Effector memory CD4-positive, alpha-beta T cell (primary cell): Measurements from ENCODE around the gene ATP6V1C2.
"Not testable (repeated sequence)": the region's sequence is repeated elsewhere in the genome, so short reads cannot be mapped to it uniquely, and the experiment has no call there.

Experiments
- DNase-seq, 3 donors: peaks; one replicate each; pipeline ENCODE4 v3.0.0-alpha.2; 2020
- H3K27ac ChIP-seq: 2 replicates; pipeline ENCODE4 v1.7.0; 2013; ENCODE audit warnings: mild to moderate bottlenecking, low read length, moderate library complexity; ENCODE audit not compliant: insufficient read depth, poor library complexity, severe bottlenecking
- H3K27me3 ChIP-seq: replicated peaks from 2 replicates; pipeline ENCODE4 v1.7.0; 2013; ENCODE audit warnings: mild to moderate bottlenecking, low read length; ENCODE audit not compliant: insufficient read depth, control insufficient read depth, poor library complexity, severe bottlenecking
- H3K36me3 ChIP-seq: 2 replicates; pipeline ENCODE4 v1.7.0; 2013; ENCODE audit warnings: mild to moderate bottlenecking, low read length, moderate library complexity; ENCODE audit not compliant: control insufficient read depth, insufficient read depth
- H3K4me1 ChIP-seq: 2 replicates; pipeline ENCODE4 v1.7.0; 2013; ENCODE audit warnings: low read length, mild to moderate bottlenecking; ENCODE audit not compliant: control insufficient read depth, insufficient read depth, poor library complexity, severe bottlenecking
- H3K4me3 ChIP-seq: 2 replicates; pipeline ENCODE4 v1.7.0; 2013; ENCODE audit warnings: low read length, low read depth, mild to moderate bottlenecking; ENCODE audit not compliant: insufficient read depth, poor library complexity, severe bottlenecking
- H3K9me3 ChIP-seq: 2 replicates; pipeline ENCODE4 v1.7.0; 2013; ENCODE audit warnings: mild to moderate bottlenecking, low read length, moderate library complexity; ENCODE audit not compliant: control insufficient read depth

The ATP6V1C2 gene

GRCh38 chr2:10792660-10793400 lies 71.4 kb downstream of the ATP6V1C2 start:
- Histone ChIP-seq H3K4me1 (no peaks in the 10 kb centered on the region), H3K36me3 (peaks cover 67% of the 10 kb centered on the region), H3K27ac (no peak overlapping the region), H3K4me3 (no peak overlapping the region), H3K9me3 (no peaks in the 10 kb centered on the region), H3K27me3 (no peaks in the 10 kb centered on the region)
- no peak for DNase-seq

- Histone ChIP-seq H3K27me3 (no peaks in the 10 kb centered on the region), H3K36me3 (peaks cover 58% of the 10 kb centered on the region), H3K4me1 (no peaks in the 10 kb centered on the region), H3K9me3 (no peaks in the 10 kb centered on the region), H3K4me3 (no peak overlapping the region), H3K27ac (no peak overlapping the region)
- no peak for DNase-seq
Observed at GRCh38 chr2:10793816-10794215, 72.4 kb downstream of the ATP6V1C2 start.

GRCh38 chr2:10794876-10795275 lies 73.4 kb downstream of the ATP6V1C2 start:
- DNase-seq: no peak
- Histone ChIP-seq H3K27ac (no peak overlapping the region), H3K27me3 (no peaks in the 10 kb centered on the region), H3K4me3 (no peak overlapping the region), H3K36me3 (peaks cover 54% of the 10 kb centered on the region), H3K4me1 (no peaks in the 10 kb centered on the region), H3K9me3 (no peaks in the 10 kb centered on the region)

- peaks cover 55% of the 10 kb centered on the region for H3K36me3 ChIP-seq
- H3K4me1 ChIP-seq: no peaks in the 10 kb centered on the region
- DNase-seq: no peak
- H3K27ac ChIP-seq: no peak overlapping the region
- H3K4me3 ChIP-seq: no peak overlapping the region
- no peaks in the 10 kb centered on the region for H3K27me3 ChIP-seq
- no peaks in the 10 kb centered on the region for H3K9me3 ChIP-seq
Observed at GRCh38 chr2:10795508-10796046, 74.1 kb downstream of the ATP6V1C2 start.

- DNase-seq: no peak
- Histone ChIP-seq H3K27ac (no peak overlapping the region), H3K36me3 (peaks cover 57% of the 10 kb centered on the region)
Observed at GRCh38 chr2:10796703-10797102, 75.3 kb downstream of the ATP6V1C2 start.

GRCh38 chr2:10798783-10799182 lies 77.4 kb downstream of the ATP6V1C2 start:
- no peak for DNase-seq
- Histone ChIP-seq H3K27ac (no peak overlapping the region), H3K4me1 (no peaks in the 10 kb centered on the region), H3K36me3 (peaks cover 45% of the 10 kb centered on the region), H3K27me3 (no peaks in the 10 kb centered on the region), H3K4me3 (no peak overlapping the region), H3K9me3 (no peaks in the 10 kb centered on the region)

More at GRCh38 chr2:10796703-10797102, 75.3 kb downstream of the ATP6V1C2 start:
- H3K4me3 ChIP-seq: no peak overlapping the region
- no peaks in the 10 kb centered on the region for H3K4me1 ChIP-seq
- H3K9me3 ChIP-seq: no peaks in the 10 kb centered on the region
- no peaks in the 10 kb centered on the region for H3K27me3 ChIP-seq

GRCh38 chr2:10800163-10800562 lies 78.7 kb downstream of the ATP6V1C2 start:
- H3K27me3 ChIP-seq: no peaks in the 10 kb centered on the region
- no peak for DNase-seq
- H3K9me3 ChIP-seq: no peaks in the 10 kb centered on the region
- H3K4me1 ChIP-seq: no peaks in the 10 kb centered on the region
- no peak overlapping the region for H3K4me3 ChIP-seq
- H3K27ac ChIP-seq: no peak overlapping the region
- H3K36me3 ChIP-seq: peaks cover 39% of the 10 kb centered on the region

GRCh38 chr2:10802657-10803056 lies 81.2 kb downstream of the ATP6V1C2 start:
- Histone ChIP-seq H3K4me1 (peaks cover 3% of the 10 kb centered on the region), H3K4me3 (no peak overlapping the region), H3K27me3 (no peaks in the 10 kb centered on the region), H3K36me3 (peaks cover 30% of the 10 kb centered on the region), H3K27ac (no peak overlapping the region), H3K9me3 (no peaks in the 10 kb centered on the region)
- no peak for DNase-seq

- DNase-seq, H3K9me3 ChIP-seq, H3K27me3 ChIP-seq, H3K27ac ChIP-seq, H3K4me3 ChIP-seq: not testable (repeated sequence)
- Histone ChIP-seq H3K4me1 (peaks cover 13% of the 10 kb centered on the region), H3K36me3 (peaks cover 16% of the 10 kb centered on the region)
Observed at GRCh38 chr2:10805990-10806389, 84.6 kb downstream of the ATP6V1C2 start.

GRCh38 chr2:10806543-10806942 lies 85.1 kb downstream of the ATP6V1C2 start:
- Histone ChIP-seq H3K9me3 (no peaks in the 10 kb centered on the region), H3K4me3 (no peak overlapping the region), H3K27ac (no peak overlapping the region), H3K4me1 (peaks cover 18% of the 10 kb centered on the region), H3K27me3 (no peaks in the 10 kb centered on the region), H3K36me3 (peaks cover 10% of the 10 kb centered on the region)
- DNase-seq: no peak
